HFFc6 (cell line): Measurements from ENCODE around the gene INPP1. TPM values are rescaled to one million over a fixed set of nuclear protein-coding genes. Genes with fewer than 3 reads are reported as not detected.

ENCODE experiments used
- DNase-seq: peaks from one replicate; pipeline ENCODE4 v3.0.0-alpha.2; 2018
- H3K27ac Mint-ChIP-seq: 2 replicates; pipeline ENCODE4 v1.8.0; 2020; ENCODE audit warnings: mild to moderate bottlenecking, mixed read lengths
- H3K27me3 Mint-ChIP-seq: 2 replicates; pipeline ENCODE4 v1.8.0; 2021; ENCODE audit warnings: mild to moderate bottlenecking, moderate library complexity, mixed read lengths; ENCODE audit not compliant: insufficient read depth
- H3K36me3 Mint-ChIP-seq: 2 replicates; pipeline ENCODE4 v1.8.0; 2021; ENCODE audit warnings: low read depth, mixed read lengths
- H3K4me1 Mint-ChIP-seq: 2 replicates; pipeline ENCODE4 v1.8.0; 2020; ENCODE audit warnings: low read depth, mixed read lengths
- H3K4me3 Mint-ChIP-seq: 2 replicates; pipeline ENCODE4 v1.8.0; 2020; ENCODE audit warnings: mild to moderate bottlenecking, moderate library complexity, mixed read lengths
- H3K9me3 Mint-ChIP-seq: 2 replicates; pipeline ENCODE4 v1.8.0; 2020; ENCODE audit warnings: mild to moderate bottlenecking, mixed read lengths
- total RNA-seq, 6 experiments: library from RNA; stranded (reverse); fragmentation: NEBNext Ultra II Directional; extraction: Animal tissue kit (Norgen Biotek cat#: 25700); gene quantifications; 2 replicates in 1 of 6; 3 replicates in 5 of 6; pipeline ENCODE4 v1.2.3, GENCODE V29; 2021
- TF ChIP-seq, protein P1 (sequence below): fragments of 200-600 bp; sonication (generic); IDR thresholded peaks from 2 replicates; pipeline ENCODE4 v1.5.0; 2021; ENCODE audit warnings: antibody characterized with exemption, mild to moderate bottlenecking

The INPP1 gene
- total RNA-seq, 6 experiments from 2014 or later, result 13.6 to 16.2 (median 15.7) TPM

DNA sequence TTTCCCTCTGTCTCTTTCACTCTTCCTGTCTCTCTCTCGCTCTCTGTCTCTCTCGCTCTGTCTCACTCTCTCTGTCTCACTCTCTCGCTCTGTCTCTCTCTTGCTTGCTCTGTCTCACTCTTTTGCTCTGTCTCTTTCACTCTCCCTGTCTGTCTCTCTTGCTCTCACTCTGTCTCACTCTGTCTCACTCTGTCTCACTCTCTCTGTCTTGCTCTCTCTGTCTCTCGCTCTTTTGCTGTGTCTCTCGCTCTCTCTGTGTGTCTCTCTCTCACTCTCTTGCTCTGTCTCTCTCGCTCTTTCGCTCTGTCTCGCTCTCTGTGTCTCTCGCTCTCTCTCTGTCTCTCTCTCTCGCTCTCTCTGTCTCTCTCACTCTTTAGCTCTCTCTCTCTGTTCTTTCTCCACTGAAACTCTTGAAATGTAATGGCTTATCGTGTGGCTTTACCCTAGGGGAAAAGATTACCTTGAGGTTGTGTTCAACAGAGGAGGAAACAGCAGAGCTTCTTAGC, 22.9 kb downstream of the INPP1 start:
- Mint-ChIP-seq H3K9me3 (no peaks in the 10 kb centered on the region), H3K36me3 (peaks cover 5% of the 10 kb centered on the region; the same call in 1 of the 2 replicates), H3K27ac (no peak overlapping the region), H3K27me3 (no peaks in the 10 kb centered on the region), H3K4me3 (no peak overlapping the region), H3K4me1 (no peaks in the 10 kb centered on the region)
- TF ChIP-seq, protein P1, sequence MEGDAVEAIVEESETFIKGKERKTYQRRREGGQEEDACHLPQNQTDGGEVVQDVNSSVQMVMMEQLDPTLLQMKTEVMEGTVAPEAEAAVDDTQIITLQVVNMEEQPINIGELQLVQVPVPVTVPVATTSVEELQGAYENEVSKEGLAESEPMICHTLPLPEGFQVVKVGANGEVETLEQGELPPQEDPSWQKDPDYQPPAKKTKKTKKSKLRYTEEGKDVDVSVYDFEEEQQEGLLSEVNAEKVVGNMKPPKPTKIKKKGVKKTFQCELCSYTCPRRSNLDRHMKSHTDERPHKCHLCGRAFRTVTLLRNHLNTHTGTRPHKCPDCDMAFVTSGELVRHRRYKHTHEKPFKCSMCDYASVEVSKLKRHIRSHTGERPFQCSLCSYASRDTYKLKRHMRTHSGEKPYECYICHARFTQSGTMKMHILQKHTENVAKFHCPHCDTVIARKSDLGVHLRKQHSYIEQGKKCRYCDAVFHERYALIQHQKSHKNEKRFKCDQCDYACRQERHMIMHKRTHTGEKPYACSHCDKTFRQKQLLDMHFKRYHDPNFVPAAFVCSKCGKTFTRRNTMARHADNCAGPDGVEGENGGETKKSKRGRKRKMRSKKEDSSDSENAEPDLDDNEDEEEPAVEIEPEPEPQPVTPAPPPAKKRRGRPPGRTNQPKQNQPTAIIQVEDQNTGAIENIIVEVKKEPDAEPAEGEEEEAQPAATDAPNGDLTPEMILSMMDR, result no peak
- DNase-seq, result no peak

DNA sequence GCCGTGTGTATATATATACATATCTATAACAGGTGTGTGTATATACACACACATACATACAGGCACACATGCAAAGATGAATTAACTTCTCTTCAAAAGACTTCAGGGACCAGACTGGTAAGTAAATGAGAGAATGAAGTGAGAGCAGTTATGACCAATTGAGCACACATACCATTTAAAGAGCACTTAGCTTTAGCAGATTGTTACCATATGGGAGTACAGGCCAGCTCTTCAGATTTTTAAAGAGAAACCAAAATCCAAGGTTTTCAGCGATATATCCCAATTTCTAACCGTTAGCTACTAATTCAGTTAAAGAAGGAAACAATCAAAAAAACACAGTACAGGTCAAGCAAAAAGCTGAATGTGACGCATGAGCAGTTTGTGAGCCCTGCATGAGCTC, 23.7 kb downstream of the INPP1 start:
- Mint-ChIP-seq H3K9me3 (no peaks in the 10 kb centered on the region), H3K36me3 (peaks cover 5% of the 10 kb centered on the region; the same call in 1 of the 2 replicates), H3K4me1 (peaks cover 2% of the 10 kb centered on the region; the same call in 1 of the 2 replicates), H3K27me3 (no peaks in the 10 kb centered on the region), H3K27ac (no peak overlapping the region), H3K4me3 (no peak overlapping the region)
- TF ChIP-seq, protein P1, result no peak
- DNase-seq, result no peak

DNA sequence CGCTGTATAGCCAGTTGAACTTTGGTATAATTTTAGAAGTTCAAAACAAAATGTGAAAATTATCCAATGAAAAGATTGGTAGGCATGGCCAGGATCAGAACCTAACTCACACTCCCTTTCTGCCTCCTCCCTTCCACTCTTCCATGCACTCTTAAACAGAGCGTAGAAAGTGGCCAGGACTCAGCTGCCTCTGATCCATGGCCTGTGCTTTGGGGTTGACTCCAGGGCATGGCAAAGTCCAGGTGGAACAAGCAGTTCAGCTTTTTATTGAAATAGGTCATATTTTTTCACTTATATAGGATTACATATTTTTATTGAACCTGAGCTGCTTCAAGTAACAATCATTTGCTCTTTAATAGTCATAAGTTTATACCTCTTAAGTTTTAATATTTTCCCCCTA, 26.2 kb downstream of the INPP1 start:
- no peak overlapping the region for H3K27ac Mint-ChIP-seq
- no peak for DNase-seq
- peaks cover 5% of the 10 kb centered on the region; the same call in 1 of the 2 replicates for H3K4me1 Mint-ChIP-seq
- TF ChIP-seq, protein P1, result no peak
- H3K27me3 Mint-ChIP-seq, result no peaks in the 10 kb centered on the region; the same call in 1 of the 2 replicates
- H3K4me3 Mint-ChIP-seq, result no peak overlapping the region
- no peaks in the 10 kb centered on the region for H3K9me3 Mint-ChIP-seq
- peaks cover 5% of the 10 kb centered on the region; the same call in 1 of the 2 replicates for H3K36me3 Mint-ChIP-seq

DNA sequence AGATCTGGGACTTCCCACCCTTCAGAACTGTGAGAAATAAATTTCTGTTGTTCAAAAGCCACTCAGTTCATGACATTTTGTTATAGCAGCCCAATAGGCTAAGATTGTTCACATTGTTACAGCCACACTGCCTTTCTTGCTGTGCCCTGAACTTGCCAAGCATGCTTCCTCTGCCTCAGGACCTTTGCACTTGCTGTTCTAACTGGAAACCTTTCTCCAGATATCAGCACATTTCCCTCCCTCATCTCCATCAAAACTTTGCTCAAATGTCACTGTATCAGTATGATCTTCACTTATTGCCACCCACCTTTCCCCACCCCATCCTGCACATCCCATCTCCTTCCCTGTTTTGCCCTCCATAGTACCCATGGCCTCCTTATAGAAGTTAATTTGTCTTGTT, 32.7 kb downstream of the INPP1 start:
- TF ChIP-seq, protein P1, result no peak
- no peak for DNase-seq
- H3K4me3 Mint-ChIP-seq, result no peak overlapping the region
- H3K36me3 Mint-ChIP-seq, result no peaks in the 10 kb centered on the region
- H3K9me3 Mint-ChIP-seq, result no peaks in the 10 kb centered on the region
- peaks cover 27% of the 10 kb centered on the region for H3K4me1 Mint-ChIP-seq
- peaks cover 3% of the 10 kb centered on the region for H3K27me3 Mint-ChIP-seq
- H3K27ac Mint-ChIP-seq, result no peak overlapping the region

DNA sequence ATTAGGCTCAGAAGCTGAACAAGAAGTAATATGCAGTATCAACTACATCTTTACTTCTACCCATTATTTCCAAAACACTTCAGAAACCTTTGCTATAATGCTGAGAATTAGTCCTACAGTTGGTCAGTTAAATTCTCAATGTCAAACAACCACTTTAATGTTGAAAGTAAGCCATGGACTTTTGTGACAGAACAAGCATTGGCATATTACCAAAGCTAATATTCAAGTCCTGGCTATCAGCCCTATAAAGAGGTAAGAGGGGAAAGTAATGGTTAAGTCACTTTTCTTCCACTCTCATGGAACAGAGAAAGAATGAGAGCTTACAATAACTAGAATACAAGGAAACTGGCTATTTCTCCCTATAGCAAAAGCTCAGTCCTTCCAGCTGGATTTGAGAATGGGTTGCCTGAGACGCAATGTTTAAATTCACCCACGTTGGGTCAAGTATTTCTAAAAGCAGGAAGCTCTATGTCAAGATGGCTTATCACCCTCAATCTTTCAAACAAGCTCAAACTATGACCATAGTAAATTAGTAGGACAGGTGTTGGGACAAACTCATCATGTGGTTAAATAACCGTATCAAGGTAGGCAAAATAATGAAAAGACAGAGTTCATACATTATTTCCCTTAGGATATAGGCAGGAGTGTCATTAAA, 33.3 kb downstream of the INPP1 start:
- H3K9me3 Mint-ChIP-seq, result no peaks in the 10 kb centered on the region
- H3K27ac Mint-ChIP-seq, result no peak overlapping the region
- no peak overlapping the region for H3K4me3 Mint-ChIP-seq
- peaks cover 27% of the 10 kb centered on the region for H3K4me1 Mint-ChIP-seq
- no peak for DNase-seq
- H3K36me3 Mint-ChIP-seq, result no peaks in the 10 kb centered on the region
- TF ChIP-seq, protein P1, result no peak
- H3K27me3 Mint-ChIP-seq, result peaks cover 3% of the 10 kb centered on the region
